GM21576 (cell line): ENCODE data around the gene CFD.
"Not testable (repeated sequence)": the region's sequence is repeated elsewhere in the genome, so short reads cannot be mapped to it uniquely, and the experiment has no call there.

ENCODE experiments used
- ATAC-seq: cut with Tn5 transposase; IDR thresholded peaks from one replicate; pipeline ENCODE4 v1.9.1; 2021; ENCODE audit warnings: mild to moderate bottlenecking, moderate library complexity; ENCODE audit not compliant: unreplicated experiment

The CFD gene

GRCh38 chr19:825897-826644 lies 33.4 kb upstream of the CFD start:
- no peak for ATAC-seq

- ATAC-seq, result no peak
Measured at GRCh38 chr19:827314-827709, 32.2 kb upstream of the CFD start.

GRCh38 chr19:827710-828321 lies 31.6 kb upstream of the CFD start, which contains the start of gene AZU1:
Gene AZU1 (plus strand): TSS chr19:827837. CDS start chr19:827847, 10 bp downstream.
- no peak for ATAC-seq

GRCh38 chr19:829129-829758 lies 30.2 kb upstream of the CFD start:
- ATAC-seq, result no peak

- no peak for ATAC-seq
Measured at GRCh38 chr19:831407-832369, 27.8 kb upstream of the CFD start.

GRCh38 chr19:834216-834615 lies 25.2 kb upstream of the CFD start:
- no peak for ATAC-seq

DNA sequence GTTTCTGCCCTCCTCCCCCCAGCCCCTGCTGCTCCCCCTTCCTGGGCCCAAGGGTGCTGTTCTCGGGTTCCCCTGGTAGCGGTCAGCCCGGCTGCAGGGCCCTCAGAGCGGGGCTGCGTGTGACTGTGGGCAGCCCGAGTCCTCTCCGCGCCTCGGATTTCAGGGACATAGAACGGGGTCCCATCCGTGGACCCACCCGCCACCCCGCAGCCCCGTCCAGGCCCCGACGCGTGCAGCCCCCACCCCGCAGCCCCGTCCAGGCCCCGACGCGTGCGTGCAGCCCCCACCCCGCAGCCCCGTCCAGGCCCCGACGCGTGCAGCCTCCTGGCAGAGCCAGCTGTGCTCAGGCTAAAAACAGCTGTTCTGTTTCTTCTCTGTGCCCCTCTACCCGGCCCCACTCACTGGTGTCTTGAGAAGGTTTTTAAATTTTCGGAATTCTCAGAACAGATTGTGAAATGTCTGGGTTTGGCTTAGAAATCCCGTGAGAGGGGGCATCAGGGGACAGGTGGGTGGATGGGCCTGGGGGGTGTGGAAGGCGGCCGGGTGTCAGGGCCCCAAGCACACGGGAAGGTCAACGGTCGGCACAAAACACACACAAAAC lies 24.2 kb upstream of the CFD start:
- ATAC-seq, result no peak

GRCh38 chr19:840519-841206 lies 18.8 kb upstream of the CFD start, which contains the start of gene PRTN3:
Gene PRTN3 (plus strand): TSS chr19:840999. CDS start chr19:841009, 10 bp downstream.
- no peak for ATAC-seq

DNA sequence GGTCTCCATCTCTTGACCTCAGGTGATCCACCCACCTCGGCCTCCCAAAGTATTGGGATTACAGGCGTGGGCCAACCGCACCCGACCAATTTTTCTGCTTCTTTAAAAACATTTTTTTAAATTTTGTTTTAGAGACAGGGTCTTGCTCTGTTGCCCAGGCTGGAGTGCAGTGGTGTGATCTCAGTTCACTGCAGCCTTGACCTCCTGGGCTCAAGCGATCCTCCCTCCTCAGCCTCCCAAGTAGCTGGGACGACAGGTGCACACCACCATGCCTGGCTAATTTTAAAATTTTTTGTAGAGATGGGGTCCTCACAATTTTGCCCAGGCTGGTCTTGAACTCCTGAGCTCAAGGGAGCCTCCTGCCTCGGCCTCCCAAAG lies 16.7 kb upstream of the CFD start:
- not testable (repeated sequence) for ATAC-seq

DNA sequence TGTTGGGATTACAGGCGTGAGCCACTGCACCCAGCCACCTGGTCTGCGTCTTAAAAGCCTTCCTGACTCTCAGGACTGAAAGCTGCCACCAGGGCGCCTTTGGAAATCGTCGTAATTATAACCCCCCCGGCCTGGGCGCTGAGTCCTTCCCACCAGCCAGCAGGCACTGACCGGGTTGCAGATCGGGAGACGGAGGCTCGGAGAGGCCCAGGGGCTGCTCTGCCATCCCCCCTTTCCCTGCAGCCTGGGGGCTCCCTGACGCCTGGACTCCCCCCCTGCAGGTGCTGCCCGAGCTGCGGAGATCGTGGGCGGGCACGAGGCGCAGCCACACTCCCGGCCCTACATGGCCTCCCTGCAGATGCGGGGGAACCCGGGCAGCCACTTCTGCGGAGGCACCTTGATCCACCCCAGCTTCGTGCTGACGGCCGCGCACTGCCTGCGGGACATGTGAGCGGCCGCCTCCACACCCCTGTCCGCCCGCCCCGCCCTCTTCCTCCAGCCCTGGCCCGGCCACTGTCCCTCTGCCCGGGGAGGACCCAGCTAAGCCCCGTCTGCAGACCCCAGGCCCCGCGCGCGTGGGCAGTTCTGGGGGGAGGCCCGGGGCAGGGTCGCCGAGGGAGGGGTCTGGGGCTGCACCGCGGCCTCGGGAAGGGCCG lies 16.2 kb upstream of the CFD start:
- ATAC-seq, result no peak

DNA sequence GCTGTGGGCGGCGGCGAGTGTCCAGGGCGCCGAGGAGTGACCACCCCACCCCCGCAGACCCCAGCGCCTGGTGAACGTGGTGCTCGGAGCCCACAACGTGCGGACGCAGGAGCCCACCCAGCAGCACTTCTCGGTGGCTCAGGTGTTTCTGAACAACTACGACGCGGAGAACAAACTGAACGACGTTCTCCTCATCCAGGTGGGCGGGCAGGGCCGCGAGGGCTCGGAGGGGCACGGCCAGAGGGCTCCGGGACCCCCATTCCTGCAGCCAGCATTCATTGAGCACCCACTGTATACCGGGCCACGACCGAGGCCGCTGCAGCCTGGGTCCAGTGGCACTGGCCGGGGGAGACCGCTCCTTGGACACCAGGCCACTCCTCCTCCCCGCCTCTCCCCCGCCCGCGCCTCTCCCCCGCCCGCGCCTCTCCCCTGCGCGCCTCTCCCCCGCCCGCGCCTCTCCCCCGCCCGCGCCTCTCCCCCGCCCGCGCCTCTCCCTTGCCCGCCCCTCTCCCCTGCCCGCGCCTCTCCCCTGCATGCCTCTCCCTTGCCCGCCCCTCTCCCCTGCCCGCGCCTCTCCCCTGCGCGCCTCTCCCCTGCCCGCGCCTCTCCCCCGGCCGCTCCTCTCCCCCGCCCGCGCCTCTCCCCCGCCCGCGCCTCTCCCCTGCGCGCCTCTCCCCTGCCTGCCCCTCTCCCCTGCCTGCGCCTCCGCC lies 15.5 kb upstream of the CFD start:
- ATAC-seq, result no peak

GRCh38 chr19:844546-844971 lies 14.9 kb upstream of the CFD start:
- ATAC-seq, result no peak

DNA sequence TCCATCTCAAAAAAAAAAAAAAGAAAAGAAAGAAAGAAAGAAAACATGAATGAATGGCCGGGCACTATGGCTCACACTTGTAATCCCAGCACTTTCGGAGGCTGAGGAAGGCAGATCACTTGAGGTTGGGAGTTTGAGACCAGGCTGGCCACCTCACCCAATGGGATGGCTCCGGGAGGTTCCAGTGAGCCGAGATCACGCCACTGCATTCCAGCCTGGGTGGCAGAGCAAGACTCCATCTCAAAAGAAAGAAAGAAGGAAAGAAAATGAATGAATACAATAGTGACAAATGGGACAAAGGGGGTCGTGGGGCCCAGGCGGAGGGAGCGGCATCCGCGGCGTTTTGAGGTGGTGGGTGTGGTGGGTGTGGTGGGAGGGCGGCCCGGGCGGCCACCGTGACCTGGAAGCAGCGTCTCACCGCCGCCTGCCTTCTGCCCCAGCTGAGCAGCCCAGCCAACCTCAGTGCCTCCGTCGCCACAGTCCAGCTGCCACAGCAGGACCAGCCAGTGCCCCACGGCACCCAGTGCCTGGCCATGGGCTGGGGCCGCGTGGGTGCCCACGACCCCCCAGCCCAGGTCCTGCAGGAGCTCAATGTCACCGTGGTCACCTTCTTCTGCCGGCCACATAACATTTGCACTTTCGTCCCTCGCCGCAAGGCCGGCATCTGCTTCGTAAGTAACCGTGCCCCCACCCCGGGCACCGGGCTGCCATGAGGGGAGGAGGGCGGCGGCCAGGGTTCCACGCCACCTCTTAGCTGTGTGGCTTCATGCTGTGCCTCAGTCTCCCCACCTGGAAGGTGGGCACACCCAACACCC lies 13.6 kb upstream of the CFD start:
- no peak for ATAC-seq

- ATAC-seq, result no peak
Measured at GRCh38 chr19:848386-848921, 11.0 kb upstream of the CFD start.

GRCh38 chr19:849195-849594 lies 10.3 kb upstream of the CFD start:
- ATAC-seq, result not testable (repeated sequence)

- no peak for ATAC-seq
Measured at GRCh38 chr19:850221-850978, 9.1 kb upstream of the CFD start.

GRCh38 chr19:850979-851335 lies 8.5 kb upstream of the CFD start:
- no peak for ATAC-seq
